ENCODE results near the gene CD276.

DNA sequence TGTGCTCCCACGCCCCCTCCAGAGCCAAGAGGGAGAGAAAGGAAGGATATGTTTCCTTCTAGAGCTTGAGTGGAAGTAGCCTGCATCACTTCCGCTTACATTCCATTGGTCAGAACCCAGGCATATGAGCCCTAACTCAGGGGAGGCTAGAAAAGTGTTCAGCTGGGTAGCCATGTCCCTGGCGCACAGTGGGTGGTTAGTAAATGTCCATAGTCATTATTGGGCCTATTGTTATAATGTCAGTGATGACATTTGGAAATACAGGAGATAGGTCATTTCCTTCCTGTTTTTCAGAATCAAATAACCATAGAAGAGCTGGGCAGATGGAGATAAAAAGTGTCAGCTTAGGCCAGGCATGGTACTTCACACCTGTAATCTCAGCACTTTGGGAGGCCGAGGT is 27.3 kb downstream of the CD276 start:
- TF ChIP-seq, protein P1, sequence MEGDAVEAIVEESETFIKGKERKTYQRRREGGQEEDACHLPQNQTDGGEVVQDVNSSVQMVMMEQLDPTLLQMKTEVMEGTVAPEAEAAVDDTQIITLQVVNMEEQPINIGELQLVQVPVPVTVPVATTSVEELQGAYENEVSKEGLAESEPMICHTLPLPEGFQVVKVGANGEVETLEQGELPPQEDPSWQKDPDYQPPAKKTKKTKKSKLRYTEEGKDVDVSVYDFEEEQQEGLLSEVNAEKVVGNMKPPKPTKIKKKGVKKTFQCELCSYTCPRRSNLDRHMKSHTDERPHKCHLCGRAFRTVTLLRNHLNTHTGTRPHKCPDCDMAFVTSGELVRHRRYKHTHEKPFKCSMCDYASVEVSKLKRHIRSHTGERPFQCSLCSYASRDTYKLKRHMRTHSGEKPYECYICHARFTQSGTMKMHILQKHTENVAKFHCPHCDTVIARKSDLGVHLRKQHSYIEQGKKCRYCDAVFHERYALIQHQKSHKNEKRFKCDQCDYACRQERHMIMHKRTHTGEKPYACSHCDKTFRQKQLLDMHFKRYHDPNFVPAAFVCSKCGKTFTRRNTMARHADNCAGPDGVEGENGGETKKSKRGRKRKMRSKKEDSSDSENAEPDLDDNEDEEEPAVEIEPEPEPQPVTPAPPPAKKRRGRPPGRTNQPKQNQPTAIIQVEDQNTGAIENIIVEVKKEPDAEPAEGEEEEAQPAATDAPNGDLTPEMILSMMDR (IDR thresholded peaks at IDR 0.05) = no peak
- TF ChIP-seq POLR2A (IDR thresholded peaks at IDR 0.05) (no peak), EP300 (IDR thresholded peaks at IDR 0.05) (no peak)
